Activated CD8-positive, alpha-beta memory T cell treated with anti-CD3 and anti-CD28 coated beads, Interleukin-2, amount 50 U/mL, for 24 hours (primary cell): ENCODE results near the gene SLC22A1.

Experiments
- DNase-seq: peaks from one replicate; pipeline ENCODE4 v3.0.0-alpha.2; 2020; ENCODE audit errors: extremely low read depth

SLC22A1 gene

GRCh38 chr6:160173806-160174527, 52.4 kb downstream of the SLC22A1 start:
- DNase-seq: no peak

GRCh38 chr6:160174681-160175080, 53.1 kb downstream of the SLC22A1 start:
- no peak for DNase-seq

- no peak for DNase-seq
These were observed 55.6 kb downstream of the SLC22A1 start for GRCh38 chr6:160177220-160177619.

- no peak for DNase-seq
These were observed 56.7 kb downstream of the SLC22A1 start for GRCh38 chr6:160178271-160178670.

- DNase-seq: no peak
These were observed 59.1 kb downstream of the SLC22A1 start for GRCh38 chr6:160180706-160181105.

GRCh38 chr6:160188773-160189172, 67.2 kb downstream of the SLC22A1 start:
- DNase-seq: no peak

GRCh38 chr6:160190081-160190480, 68.5 kb downstream of the SLC22A1 start:
- no peak for DNase-seq

- DNase-seq: no peak
These were observed 69.4 kb downstream of the SLC22A1 start for GRCh38 chr6:160190973-160191372.

GRCh38 chr6:160192840-160193239, 71.2 kb downstream of the SLC22A1 start:
- DNase-seq: no peak

GRCh38 chr6:160194808-160195207, 73.2 kb downstream of the SLC22A1 start:
- no peak for DNase-seq

GRCh38 chr6:160197662-160198061, 76.0 kb downstream of the SLC22A1 start:
- no peak for DNase-seq

GRCh38 chr6:160198606-160199211, 77.1 kb downstream of the SLC22A1 start:
- no peak for DNase-seq

- DNase-seq: no peak
These were observed 79.4 kb downstream of the SLC22A1 start for GRCh38 chr6:160201061-160201460.

GRCh38 chr6:160202411-160202810, 80.8 kb downstream of the SLC22A1 start:
- no peak for DNase-seq

GRCh38 chr6:160203076-160203475, 81.5 kb downstream of the SLC22A1 start:
- no peak for DNase-seq

GRCh38 chr6:160203522-160203921, 81.9 kb downstream of the SLC22A1 start:
- no peak for DNase-seq

GRCh38 chr6:160203953-160204352, 82.3 kb downstream of the SLC22A1 start:
- no peak for DNase-seq

- no peak for DNase-seq
These were observed 83.1 kb downstream of the SLC22A1 start for GRCh38 chr6:160204710-160205109.

GRCh38 chr6:160207618-160208017, 86.0 kb downstream of the SLC22A1 start:
- DNase-seq: no peak
